WTC11 (cell line): ENCODE measurements around the gene AFAP1L1. TPM values are rescaled to one million over a fixed set of nuclear protein-coding genes. Genes with fewer than 3 reads are reported as not detected.

Experiments
- ATAC-seq: fragments of 200-7000 bp; cut with Tn5 transposase; 2 replicates; pipeline ENCODE4 v1.10.0; 2021; ENCODE audit warnings: mild to moderate bottlenecking, moderate library complexity
- CTCF ChIA-PET: fragments of 300-600 bp; sonication (Branson Sonifier 250); formaldehyde crosslinking; loops from one replicate; lab custom pipeline; 2021; ENCODE audit warnings: antibody characterized with exemption; lab: Charles Lee
- POLR2A ChIA-PET: fragments of 350-600 bp; sonication (Branson Sonifier 250); formaldehyde crosslinking; loops from one replicate; lab custom pipeline; 2021; ENCODE audit warnings: antibody characterized with exemption; lab: Charles Lee
- DNase-seq: peaks from one replicate; pipeline ENCODE4 v3.0.0; 2021; ENCODE audit warnings: low spot score
- H3K27ac Mint-ChIP-seq: 2 replicates; pipeline ENCODE4 v1.8.0; 2021; ENCODE audit warnings: mixed read lengths
- H3K27me3 Mint-ChIP-seq: 2 replicates; pipeline ENCODE4 v1.8.0; 2021; ENCODE audit warnings: low read depth, mild to moderate bottlenecking, moderate library complexity, mixed read lengths
- H3K36me3 Mint-ChIP-seq: 2 replicates; pipeline ENCODE4 v1.8.0; 2021; ENCODE audit warnings: mixed read lengths
- H3K4me1 Mint-ChIP-seq: 2 replicates; pipeline ENCODE4 v1.8.0; 2022; ENCODE audit warnings: mixed read lengths
- H3K4me3 Mint-ChIP-seq: 2 replicates; pipeline ENCODE4 v1.8.0; 2021; ENCODE audit warnings: mild to moderate bottlenecking, moderate library complexity, mixed read lengths
- H3K9me3 Mint-ChIP-seq: 2 replicates; pipeline ENCODE4 v1.8.0; 2021; ENCODE audit warnings: mixed read lengths
- ATF1 ChIP-seq: sonication (generic); formaldehyde crosslinking; IDR thresholded peaks from 2 replicates; pipeline ENCODE4 v1.8.1; 2023; ENCODE audit warnings: mild to moderate bottlenecking, moderate library complexity, missing genetic modification reagents
- CBFB ChIP-seq: sonication (generic); formaldehyde crosslinking; IDR thresholded peaks from 2 replicates; pipeline ENCODE4 v1.8.1; 2022; ENCODE audit warnings: mild to moderate bottlenecking, low read depth, missing genetic modification reagents
- CREM ChIP-seq: sonication (generic); formaldehyde crosslinking; IDR thresholded peaks from 2 replicates; pipeline ENCODE4 v1.8.1; 2022; ENCODE audit warnings: mild to moderate bottlenecking, missing genetic modification reagents, moderate library complexity
- EMX1 ChIP-seq: fragments of 250-450 bp; sonication (Bioruptor Pico); IDR thresholded peaks from 2 replicates; pipeline ENCODE4 v1.8.0; 2021; ENCODE audit warnings: mild to moderate bottlenecking
- GRHL2 ChIP-seq: fragments of 250-450 bp; sonication (Bioruptor Pico); IDR thresholded peaks from 2 replicates; pipeline ENCODE4 v1.8.0; 2022; ENCODE audit warnings: mild to moderate bottlenecking, moderate library complexity; ENCODE audit not compliant: insufficient replicate concordance, severe bottlenecking
- GTF2I ChIP-seq: fragments of 250-450 bp; sonication (Bioruptor Pico); conservative IDR thresholded peaks from 2 replicates; pipeline ENCODE4 v1.4.0; 2021; ENCODE audit warnings: mild to moderate bottlenecking
- MYBL2 ChIP-seq: sonication (generic); formaldehyde crosslinking; IDR thresholded peaks from 2 replicates; pipeline ENCODE4 v1.8.1; 2023; ENCODE audit warnings: mild to moderate bottlenecking, moderate library complexity, missing genetic modification reagents
- NFATC4 ChIP-seq: fragments of 250-450 bp; sonication (Bioruptor Pico); IDR thresholded peaks from 2 replicates; pipeline ENCODE4 v1.9.0; 2021; ENCODE audit warnings: mild to moderate bottlenecking
- NFE2L1 ChIP-seq: sonication (generic); formaldehyde crosslinking; IDR thresholded peaks from 2 replicates; pipeline ENCODE4 v1.8.1; 2023; ENCODE audit warnings: missing genetic modification reagents
- SP1 ChIP-seq: sonication (generic); formaldehyde crosslinking; conservative IDR thresholded peaks from 2 replicates; pipeline ENCODE4 v1.8.1; 2022; ENCODE audit warnings: missing genetic modification reagents
- TCF7 ChIP-seq: sonication (generic); formaldehyde crosslinking; IDR thresholded peaks from 2 replicates; pipeline ENCODE4 v1.8.0; 2022; ENCODE audit warnings: mild to moderate bottlenecking, low read depth, missing genetic modification reagents, moderate library complexity
- TEAD4 ChIP-seq: sonication (generic); formaldehyde crosslinking; IDR thresholded peaks from 2 replicates; pipeline ENCODE4 v1.8.0; 2022; ENCODE audit warnings: mild to moderate bottlenecking, missing genetic modification reagents
- ZNF232 ChIP-seq: sonication (generic); formaldehyde crosslinking; IDR thresholded peaks from 2 replicates; pipeline ENCODE4 v1.8.0; 2022; ENCODE audit warnings: mild to moderate bottlenecking, missing genetic modification reagents
- ZNF263 ChIP-seq: sonication (generic); formaldehyde crosslinking; IDR thresholded peaks from 2 replicates; pipeline ENCODE4 v1.8.1; 2022; ENCODE audit warnings: low read depth, mild to moderate bottlenecking, moderate library complexity, missing genetic modification reagents
- ZNF423 ChIP-seq: fragments of 250-450 bp; sonication (Bioruptor Pico); IDR thresholded peaks from 2 replicates; pipeline ENCODE4 v2.1.2; 2022; ENCODE audit warnings: mild to moderate bottlenecking, moderate library complexity
- total RNA-seq: library from RNA; stranded (reverse); gene quantifications from 3 replicates; pipeline ENCODE4 v1.2.3, GENCODE V29; 2021
- TF ChIP-seq, protein P1 (sequence below): sonication (generic); formaldehyde crosslinking; IDR thresholded peaks from 2 replicates; pipeline ENCODE4 v1.8.0; 2022; ENCODE audit warnings: missing genetic modification reagents
- TF ChIP-seq, protein P2 (sequence below): sonication (generic); formaldehyde crosslinking; IDR thresholded peaks from 2 replicates; pipeline ENCODE4 v1.8.0; 2023; ENCODE audit warnings: mild to moderate bottlenecking, missing genetic modification reagents
- TF ChIP-seq, protein P3 (sequence below): sonication (generic); formaldehyde crosslinking; IDR thresholded peaks from 2 replicates; pipeline ENCODE4 v1.8.1; 2022; ENCODE audit warnings: low read depth, mild to moderate bottlenecking, moderate library complexity, missing genetic modification reagents, borderline replicate concordance
- TF ChIP-seq, protein P4 (sequence below): sonication (generic); formaldehyde crosslinking; IDR thresholded peaks from 2 replicates; pipeline ENCODE4 v1.8.1; 2023; ENCODE audit warnings: mild to moderate bottlenecking, missing genetic modification reagents, moderate library complexity
- TF ChIP-seq, protein P5 (sequence below): sonication (generic); formaldehyde crosslinking; IDR thresholded peaks from 2 replicates; pipeline ENCODE4 v1.8.1; 2023; ENCODE audit warnings: mild to moderate bottlenecking, moderate library complexity, missing genetic modification reagents
- TF ChIP-seq, protein P6 (sequence below): fragments of 250-450 bp; sonication (Bioruptor Pico); IDR thresholded peaks from 2 replicates; pipeline ENCODE4 v1.9.0; 2021; ENCODE audit warnings: mild to moderate bottlenecking

The AFAP1L1 gene
- total RNA-seq, 1 experiment from 2014 or later = 8.4 TPM

DNA sequence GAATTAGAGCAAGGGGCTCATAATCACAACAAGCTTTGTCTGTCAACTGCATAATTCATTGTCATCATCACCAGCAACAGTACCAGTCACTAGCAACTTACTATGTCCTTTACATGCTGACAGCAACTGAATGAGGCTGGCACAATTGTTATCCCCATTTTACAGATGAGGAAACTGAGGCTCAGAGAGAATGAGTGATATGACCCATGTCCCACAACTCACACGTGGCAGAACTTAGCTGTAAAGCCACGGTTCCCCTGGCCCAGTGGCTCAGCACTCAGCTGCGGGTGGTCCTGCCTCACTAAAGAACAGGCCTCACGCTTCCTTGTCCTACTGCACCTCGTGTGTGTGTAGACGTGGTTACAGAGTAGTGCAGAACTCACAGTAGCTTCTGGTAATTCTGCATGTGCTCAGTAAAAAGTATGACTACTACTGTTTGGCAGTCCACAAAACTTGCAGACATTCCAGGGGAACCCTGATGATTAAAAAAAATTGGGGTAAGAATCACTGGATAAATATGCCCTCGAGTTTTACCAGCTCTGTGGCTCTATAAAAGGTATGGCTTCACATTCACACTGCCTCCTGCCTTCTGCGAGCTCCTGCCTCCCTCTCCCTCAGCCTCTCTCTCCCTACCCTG is 30.2 kb downstream of the AFAP1L1 start:
- H3K9me3 Mint-ChIP-seq = no peaks in the 10 kb centered on the region
- no peaks in the 10 kb centered on the region for H3K36me3 Mint-ChIP-seq
- ChIA-PET CTCF (interaction anchor here (1.2 to 1.4 kb wide), 3 partner anchors 10 to 132 kb away, joined by 3 to 4 read pairs (median 3); no protein-coding TSS in a partner anchor), POLR2A (no interaction called here)
- no peaks in the 10 kb centered on the region for H3K27me3 Mint-ChIP-seq
- ATAC-seq (no peak), DNase-seq (no peak)
- no peak overlapping the region for H3K27ac Mint-ChIP-seq
- H3K4me3 Mint-ChIP-seq = no peak overlapping the region
- TF ChIP-seq GRHL2 (CRISPR knock-in tag) (no peak), NFATC4 (no peak)
- TF ChIP-seq, protein P1, sequence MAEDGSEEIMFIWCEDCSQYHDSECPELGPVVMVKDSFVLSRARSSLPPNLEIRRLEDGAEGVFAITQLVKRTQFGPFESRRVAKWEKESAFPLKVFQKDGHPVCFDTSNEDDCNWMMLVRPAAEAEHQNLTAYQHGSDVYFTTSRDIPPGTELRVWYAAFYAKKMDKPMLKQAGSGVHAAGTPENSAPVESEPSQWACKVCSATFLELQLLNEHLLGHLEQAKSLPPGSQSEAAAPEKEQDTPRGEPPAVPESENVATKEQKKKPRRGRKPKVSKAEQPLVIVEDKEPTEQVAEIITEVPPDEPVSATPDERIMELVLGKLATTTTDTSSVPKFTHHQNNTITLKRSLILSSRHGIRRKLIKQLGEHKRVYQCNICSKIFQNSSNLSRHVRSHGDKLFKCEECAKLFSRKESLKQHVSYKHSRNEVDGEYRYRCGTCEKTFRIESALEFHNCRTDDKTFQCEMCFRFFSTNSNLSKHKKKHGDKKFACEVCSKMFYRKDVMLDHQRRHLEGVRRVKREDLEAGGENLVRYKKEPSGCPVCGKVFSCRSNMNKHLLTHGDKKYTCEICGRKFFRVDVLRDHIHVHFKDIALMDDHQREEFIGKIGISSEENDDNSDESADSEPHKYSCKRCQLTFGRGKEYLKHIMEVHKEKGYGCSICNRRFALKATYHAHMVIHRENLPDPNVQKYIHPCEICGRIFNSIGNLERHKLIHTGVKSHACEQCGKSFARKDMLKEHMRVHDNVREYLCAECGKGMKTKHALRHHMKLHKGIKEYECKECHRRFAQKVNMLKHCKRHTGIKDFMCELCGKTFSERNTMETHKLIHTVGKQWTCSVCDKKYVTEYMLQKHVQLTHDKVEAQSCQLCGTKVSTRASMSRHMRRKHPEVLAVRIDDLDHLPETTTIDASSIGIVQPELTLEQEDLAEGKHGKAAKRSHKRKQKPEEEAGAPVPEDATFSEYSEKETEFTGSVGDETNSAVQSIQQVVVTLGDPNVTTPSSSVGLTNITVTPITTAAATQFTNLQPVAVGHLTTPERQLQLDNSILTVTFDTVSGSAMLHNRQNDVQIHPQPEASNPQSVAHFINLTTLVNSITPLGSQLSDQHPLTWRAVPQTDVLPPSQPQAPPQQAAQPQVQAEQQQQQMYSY (CRISPR knock-in tag) = no peak
- H3K4me1 Mint-ChIP-seq = no peaks in the 10 kb centered on the region

DNA sequence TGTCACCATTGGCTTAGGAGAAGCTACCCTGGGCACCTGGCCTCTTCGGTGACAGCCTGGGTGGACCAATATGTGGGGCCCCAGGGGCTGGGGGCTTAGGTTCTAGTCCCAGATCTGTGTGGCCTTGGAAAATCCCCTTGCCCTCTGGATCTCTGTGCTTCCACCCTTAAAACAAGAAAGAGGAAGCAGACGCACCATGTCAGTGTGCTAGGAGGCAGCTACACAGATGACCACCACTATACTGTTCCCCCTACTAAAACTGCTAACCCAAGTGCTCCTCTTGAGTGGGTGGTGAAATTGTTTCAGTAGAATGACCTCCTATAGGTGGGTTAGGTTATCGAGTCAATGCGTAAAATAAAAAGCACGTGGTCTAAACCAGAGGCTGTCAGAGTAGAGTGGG is 31.0 kb downstream of the AFAP1L1 start:
- CTCF ChIA-PET = no interaction called here
- Mint-ChIP-seq H3K27me3 (no peaks in the 10 kb centered on the region), H3K9me3 (no peaks in the 10 kb centered on the region), H3K4me1 (no peaks in the 10 kb centered on the region)
- no peak for ATAC-seq
- TF ChIP-seq CREM (CRISPR knock-in tag) = no peak
- TF ChIP-seq TCF7 (CRISPR knock-in tag) = no peak
- no peak for TF ChIP-seq ZNF263
- TF ChIP-seq, protein P1 (CRISPR knock-in tag) = no peak
- TF ChIP-seq GTF2I (CRISPR knock-in tag) = no peak
- TF ChIP-seq SP1 = no peak
- no peak for TF ChIP-seq ZNF232
- TF ChIP-seq TEAD4 = no peak
- no peak for TF ChIP-seq NFE2L1 (CRISPR knock-in tag)
- TF ChIP-seq, protein P2, sequence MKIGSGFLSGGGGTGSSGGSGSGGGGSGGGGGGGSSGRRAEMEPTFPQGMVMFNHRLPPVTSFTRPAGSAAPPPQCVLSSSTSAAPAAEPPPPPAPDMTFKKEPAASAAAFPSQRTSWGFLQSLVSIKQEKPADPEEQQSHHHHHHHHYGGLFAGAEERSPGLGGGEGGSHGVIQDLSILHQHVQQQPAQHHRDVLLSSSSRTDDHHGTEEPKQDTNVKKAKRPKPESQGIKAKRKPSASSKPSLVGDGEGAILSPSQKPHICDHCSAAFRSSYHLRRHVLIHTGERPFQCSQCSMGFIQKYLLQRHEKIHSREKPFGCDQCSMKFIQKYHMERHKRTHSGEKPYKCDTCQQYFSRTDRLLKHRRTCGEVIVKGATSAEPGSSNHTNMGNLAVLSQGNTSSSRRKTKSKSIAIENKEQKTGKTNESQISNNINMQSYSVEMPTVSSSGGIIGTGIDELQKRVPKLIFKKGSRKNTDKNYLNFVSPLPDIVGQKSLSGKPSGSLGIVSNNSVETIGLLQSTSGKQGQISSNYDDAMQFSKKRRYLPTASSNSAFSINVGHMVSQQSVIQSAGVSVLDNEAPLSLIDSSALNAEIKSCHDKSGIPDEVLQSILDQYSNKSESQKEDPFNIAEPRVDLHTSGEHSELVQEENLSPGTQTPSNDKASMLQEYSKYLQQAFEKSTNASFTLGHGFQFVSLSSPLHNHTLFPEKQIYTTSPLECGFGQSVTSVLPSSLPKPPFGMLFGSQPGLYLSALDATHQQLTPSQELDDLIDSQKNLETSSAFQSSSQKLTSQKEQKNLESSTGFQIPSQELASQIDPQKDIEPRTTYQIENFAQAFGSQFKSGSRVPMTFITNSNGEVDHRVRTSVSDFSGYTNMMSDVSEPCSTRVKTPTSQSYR (CRISPR knock-in tag) = no peak
- TF ChIP-seq MYBL2 (CRISPR knock-in tag) = no peak
- TF ChIP-seq, protein P3, sequence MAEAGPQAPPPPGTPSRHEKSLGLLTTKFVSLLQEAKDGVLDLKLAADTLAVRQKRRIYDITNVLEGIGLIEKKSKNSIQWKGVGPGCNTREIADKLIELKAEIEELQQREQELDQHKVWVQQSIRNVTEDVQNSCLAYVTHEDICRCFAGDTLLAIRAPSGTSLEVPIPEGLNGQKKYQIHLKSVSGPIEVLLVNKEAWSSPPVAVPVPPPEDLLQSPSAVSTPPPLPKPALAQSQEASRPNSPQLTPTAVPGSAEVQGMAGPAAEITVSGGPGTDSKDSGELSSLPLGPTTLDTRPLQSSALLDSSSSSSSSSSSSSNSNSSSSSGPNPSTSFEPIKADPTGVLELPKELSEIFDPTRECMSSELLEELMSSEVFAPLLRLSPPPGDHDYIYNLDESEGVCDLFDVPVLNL (CRISPR knock-in tag) = no peak
- TF ChIP-seq, protein P4, sequence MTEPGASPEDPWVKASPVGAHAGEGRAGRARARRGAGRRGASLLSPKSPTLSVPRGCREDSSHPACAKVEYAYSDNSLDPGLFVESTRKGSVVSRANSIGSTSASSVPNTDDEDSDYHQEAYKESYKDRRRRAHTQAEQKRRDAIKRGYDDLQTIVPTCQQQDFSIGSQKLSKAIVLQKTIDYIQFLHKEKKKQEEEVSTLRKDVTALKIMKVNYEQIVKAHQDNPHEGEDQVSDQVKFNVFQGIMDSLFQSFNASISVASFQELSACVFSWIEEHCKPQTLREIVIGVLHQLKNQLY (CRISPR knock-in tag) = no peak
- TF ChIP-seq CBFB = no peak
- no peak for TF ChIP-seq EMX1 (CRISPR knock-in tag)
- TF ChIP-seq, protein P5, sequence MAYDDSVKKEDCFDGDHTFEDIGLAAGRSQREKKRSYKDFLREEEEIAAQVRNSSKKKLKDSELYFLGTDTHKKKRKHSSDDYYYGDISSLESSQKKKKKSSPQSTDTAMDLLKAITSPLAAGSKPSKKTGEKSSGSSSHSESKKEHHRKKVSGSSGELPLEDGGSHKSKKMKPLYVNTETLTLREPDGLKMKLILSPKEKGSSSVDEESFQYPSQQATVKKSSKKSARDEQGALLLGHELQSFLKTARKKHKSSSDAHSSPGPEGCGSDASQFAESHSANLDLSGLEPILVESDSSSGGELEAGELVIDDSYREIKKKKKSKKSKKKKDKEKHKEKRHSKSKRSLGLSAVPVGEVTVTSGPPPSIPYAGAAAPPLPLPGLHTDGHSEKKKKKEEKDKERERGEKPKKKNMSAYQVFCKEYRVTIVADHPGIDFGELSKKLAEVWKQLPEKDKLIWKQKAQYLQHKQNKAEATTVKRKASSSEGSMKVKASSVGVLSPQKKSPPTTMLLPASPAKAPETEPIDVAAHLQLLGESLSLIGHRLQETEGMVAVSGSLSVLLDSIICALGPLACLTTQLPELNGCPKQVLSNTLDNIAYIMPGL = no peak
- no peak for TF ChIP-seq ATF1
- TF ChIP-seq ZNF423 (CRISPR knock-in tag) = no peak
- TF ChIP-seq, protein P6, sequence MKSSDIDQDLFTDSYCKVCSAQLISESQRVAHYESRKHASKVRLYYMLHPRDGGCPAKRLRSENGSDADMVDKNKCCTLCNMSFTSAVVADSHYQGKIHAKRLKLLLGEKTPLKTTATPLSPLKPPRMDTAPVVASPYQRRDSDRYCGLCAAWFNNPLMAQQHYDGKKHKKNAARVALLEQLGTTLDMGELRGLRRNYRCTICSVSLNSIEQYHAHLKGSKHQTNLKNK (CRISPR knock-in tag) = no peak
- TF ChIP-seq, all 79 proteins: peak for 0
- Mint-ChIP-seq H3K36me3 (no peaks in the 10 kb centered on the region), H3K4me3 (no peak overlapping the region), H3K27ac (no peak overlapping the region)
- POLR2A ChIA-PET = no interaction called here
- no peak for DNase-seq
